Measurements from ENCODE around the gene REPIN1. TPM values are rescaled to one million over a fixed set of nuclear protein-coding genes. Genes with fewer than 3 reads are reported as not detected.
A peak's percentile ranks its signal among the peaks of the same experiment; 100 is the strongest.

The REPIN1 gene
- total RNA-seq, 2 donors from 2014 or later = 68.1 to 79.6 TPM

DNA sequence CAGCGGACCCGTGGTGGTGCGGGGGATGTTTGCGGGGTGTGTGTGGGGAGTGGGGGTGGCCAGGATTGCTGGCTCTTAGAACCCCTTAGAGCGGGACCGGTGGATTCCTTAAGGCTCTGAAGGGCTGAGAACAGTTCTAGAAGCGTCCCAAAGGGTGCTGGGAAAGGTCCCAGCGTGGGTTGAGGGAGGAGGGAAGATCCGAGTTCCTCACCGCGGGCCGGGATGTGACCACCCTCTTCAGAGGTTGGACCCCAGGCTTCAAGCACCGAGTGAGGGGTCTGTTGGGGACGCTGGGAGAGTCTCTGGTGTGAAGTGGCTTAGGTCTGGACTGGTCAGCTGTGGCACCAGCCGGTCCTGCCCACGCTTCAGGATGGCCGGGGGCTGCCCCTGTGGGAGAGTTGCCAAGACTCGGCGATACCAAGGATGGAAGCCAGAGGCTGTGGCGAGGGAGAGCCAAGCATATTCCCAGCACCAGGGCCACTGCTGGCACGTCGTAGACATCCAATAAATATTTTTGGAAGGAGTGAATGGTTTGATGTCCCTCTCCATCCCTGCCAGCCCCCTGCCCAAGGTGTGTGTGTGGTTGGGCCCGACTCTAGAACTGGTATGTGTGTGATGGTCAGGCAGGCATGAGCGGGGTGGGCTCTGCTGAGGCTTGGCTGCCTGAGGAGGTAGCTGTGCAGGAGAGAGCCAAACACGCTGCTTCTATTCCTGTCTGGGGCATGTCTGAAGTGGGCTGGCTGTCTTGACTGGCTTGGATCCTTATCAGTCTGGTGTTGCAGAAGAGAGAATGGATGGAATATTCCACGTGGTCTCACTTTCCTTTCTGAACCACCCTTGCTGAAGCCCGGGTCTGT, 29.7 kb downstream of the REPIN1 start:
- H3K27me3 Mint-ChIP-seq = no peaks in the 10 kb centered on the region
- H3K4me1 Mint-ChIP-seq = no peaks in the 10 kb centered on the region
- H3K9me3 Mint-ChIP-seq = no peaks in the 10 kb centered on the region
- H3K36me3 Mint-ChIP-seq (ENCODE audit: low read depth) = no peaks in the 10 kb centered on the region
- ATAC-seq (replicated peaks) = no peak
- no peak overlapping the region for H3K27ac Mint-ChIP-seq
- H3K4me3 Mint-ChIP-seq = no peak overlapping the region

DNA sequence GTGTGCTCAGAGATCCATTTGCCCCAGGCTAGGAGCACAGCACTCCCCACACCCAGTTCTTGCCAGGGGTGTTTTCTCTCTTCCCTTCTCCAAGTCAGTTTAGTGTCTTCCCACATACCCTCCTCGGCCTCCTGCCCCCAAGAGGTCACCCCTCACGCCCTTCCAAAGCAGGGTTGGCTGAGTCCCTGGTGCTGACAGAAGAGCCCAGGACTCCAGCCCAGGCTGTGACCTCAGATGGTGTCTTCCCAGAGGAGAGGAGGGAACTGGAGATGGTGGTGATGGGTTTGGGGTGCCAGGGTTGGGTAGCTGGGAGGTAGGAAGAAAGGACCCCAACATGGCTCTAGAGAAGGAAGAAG, 30.3 kb downstream of the REPIN1 start:
- Mint-ChIP-seq H3K4me1 (no peaks in the 10 kb centered on the region), H3K36me3 (ENCODE audit: low read depth) (no peaks in the 10 kb centered on the region), H3K9me3 (no peaks in the 10 kb centered on the region), H3K27ac (no peak overlapping the region), H3K4me3 (no peak overlapping the region), H3K27me3 (no peaks in the 10 kb centered on the region)
- no peak for ATAC-seq (replicated peaks)

GRCh38 chr7:150399421-150400007, 30.9 kb downstream of the REPIN1 start:
- Mint-ChIP-seq H3K27ac (no peak overlapping the region), H3K4me3 (no peak overlapping the region), H3K36me3 (ENCODE audit: low read depth) (no peaks in the 10 kb centered on the region), H3K27me3 (no peaks in the 10 kb centered on the region), H3K9me3 (no peaks in the 10 kb centered on the region), H3K4me1 (peaks cover 5% of the 10 kb centered on the region)
- no peak for ATAC-seq (replicated peaks)

DNA sequence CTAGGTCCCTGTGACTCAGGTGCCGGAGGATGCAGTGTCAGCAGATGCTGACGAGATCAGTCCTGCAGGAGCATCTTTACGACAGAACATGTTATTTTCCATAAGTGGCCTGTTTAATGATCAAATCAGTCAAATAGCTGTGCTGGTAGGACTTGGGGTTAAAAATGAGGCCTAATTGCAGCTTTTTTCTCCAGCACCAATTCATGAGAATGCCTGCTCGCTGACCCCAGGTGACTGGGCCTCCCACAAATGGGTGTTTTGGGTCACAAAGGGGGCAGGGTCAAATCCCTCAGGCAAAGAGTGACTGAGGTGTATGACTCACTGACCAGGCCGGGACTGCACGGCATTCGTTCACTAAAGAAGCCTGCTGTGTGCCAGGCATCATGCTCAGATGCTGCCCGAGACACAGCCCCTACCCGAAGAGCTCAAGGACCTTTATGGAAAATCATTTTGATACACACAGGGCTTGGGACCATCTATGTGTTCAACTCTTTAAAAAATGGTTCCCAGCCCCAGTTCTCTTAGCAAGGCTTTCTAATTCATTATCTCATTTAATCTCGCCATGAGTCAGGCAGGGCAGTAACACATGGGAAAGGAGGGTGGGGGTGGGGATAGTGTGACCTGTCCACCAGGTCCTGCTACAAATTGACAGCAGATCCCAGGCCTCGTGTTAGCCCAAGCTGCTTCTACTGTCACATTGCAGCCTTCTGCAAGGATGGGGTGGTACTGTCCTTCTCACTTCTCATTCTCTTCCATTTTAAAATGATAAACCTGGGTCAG, 31.6 kb downstream of the REPIN1 start:
- no peaks in the 10 kb centered on the region for H3K9me3 Mint-ChIP-seq

DNA sequence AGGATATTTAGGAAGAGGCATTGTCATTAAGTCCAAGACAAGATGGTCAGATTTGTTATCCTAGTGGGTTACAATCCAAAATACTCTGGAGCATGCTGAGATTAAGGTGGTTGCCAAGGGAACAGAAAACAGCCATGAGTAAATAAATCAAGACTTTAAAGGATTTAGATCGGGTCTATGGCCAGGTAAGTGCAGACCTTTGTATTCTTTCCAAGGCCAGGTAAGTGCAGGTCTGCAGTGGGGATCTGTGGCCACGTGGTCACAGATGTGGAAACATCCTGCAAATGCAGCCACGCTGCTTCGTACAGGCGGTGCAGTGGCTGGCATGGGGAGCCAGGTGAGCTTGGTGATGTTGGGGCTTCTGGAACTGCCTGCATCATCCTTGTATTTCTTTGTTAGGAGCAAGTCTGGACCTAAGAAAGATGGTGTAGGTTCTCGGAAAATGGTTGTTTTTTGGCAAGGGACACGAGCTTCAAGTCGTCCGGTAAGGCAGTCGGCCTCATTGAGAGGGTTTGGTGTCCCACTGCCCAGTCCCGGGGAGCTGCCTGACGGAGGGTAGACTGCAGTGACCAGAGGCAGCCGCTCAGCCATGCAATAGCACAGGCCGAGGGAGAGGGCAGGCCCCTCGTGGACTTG, 32.3 kb downstream of the REPIN1 start:
- H3K4me1 Mint-ChIP-seq = peaks cover 12% of the 10 kb centered on the region
- H3K36me3 Mint-ChIP-seq (ENCODE audit: low read depth) = no peaks in the 10 kb centered on the region
- H3K27ac Mint-ChIP-seq = no peak overlapping the region
- H3K9me3 Mint-ChIP-seq = no peaks in the 10 kb centered on the region
- no peak overlapping the region for H3K4me3 Mint-ChIP-seq
- no peaks in the 10 kb centered on the region for H3K27me3 Mint-ChIP-seq
- ATAC-seq (replicated peaks) = no peak

More for the DNA sequence above, 31.6 kb downstream of the REPIN1 start:
- peak; percentile 58 for ATAC-seq (replicated peaks)
- Mint-ChIP-seq H3K27me3 (no peaks in the 10 kb centered on the region), H3K4me1 (peaks cover 7% of the 10 kb centered on the region), H3K27ac (no peak overlapping the region), H3K36me3 (ENCODE audit: low read depth) (no peaks in the 10 kb centered on the region), H3K4me3 (no peak overlapping the region)

DNA sequence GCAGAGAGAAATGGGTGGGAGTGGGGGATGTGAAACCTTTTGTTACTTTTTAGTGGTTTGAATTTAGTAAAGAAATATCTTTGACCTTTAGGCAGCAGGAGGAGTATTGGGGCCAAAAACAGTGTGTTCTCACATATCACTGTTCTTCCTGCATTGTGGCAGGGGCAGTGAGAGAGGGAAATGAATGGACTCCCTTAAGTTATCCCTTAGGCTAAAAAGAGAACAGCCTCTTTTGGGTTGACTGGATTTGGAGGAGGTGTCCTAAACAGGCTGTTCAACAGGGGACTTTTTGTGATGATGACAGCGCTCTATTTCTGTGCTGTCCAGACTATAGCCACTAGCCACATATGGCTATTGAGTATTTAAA, 32.8 kb downstream of the REPIN1 start:
- Mint-ChIP-seq H3K27me3 (no peaks in the 10 kb centered on the region), H3K27ac (no peak overlapping the region), H3K9me3 (no peaks in the 10 kb centered on the region), H3K36me3 (ENCODE audit: low read depth) (no peaks in the 10 kb centered on the region), H3K4me3 (no peak overlapping the region), H3K4me1 (peaks cover 17% of the 10 kb centered on the region)
- ATAC-seq (replicated peaks) = no peak

GRCh38 chr7:150401861-150402631, 33.4 kb downstream of the REPIN1 start:
- H3K9me3 Mint-ChIP-seq = no peaks in the 10 kb centered on the region
- no peak overlapping the region for H3K4me3 Mint-ChIP-seq
- H3K27ac Mint-ChIP-seq = no peak overlapping the region
- ATAC-seq (replicated peaks) = no peak
- peaks cover 3% of the 10 kb centered on the region for H3K36me3 Mint-ChIP-seq (ENCODE audit: low read depth)
- peaks cover 23% of the 10 kb centered on the region for H3K4me1 Mint-ChIP-seq
- no peaks in the 10 kb centered on the region for H3K27me3 Mint-ChIP-seq

DNA sequence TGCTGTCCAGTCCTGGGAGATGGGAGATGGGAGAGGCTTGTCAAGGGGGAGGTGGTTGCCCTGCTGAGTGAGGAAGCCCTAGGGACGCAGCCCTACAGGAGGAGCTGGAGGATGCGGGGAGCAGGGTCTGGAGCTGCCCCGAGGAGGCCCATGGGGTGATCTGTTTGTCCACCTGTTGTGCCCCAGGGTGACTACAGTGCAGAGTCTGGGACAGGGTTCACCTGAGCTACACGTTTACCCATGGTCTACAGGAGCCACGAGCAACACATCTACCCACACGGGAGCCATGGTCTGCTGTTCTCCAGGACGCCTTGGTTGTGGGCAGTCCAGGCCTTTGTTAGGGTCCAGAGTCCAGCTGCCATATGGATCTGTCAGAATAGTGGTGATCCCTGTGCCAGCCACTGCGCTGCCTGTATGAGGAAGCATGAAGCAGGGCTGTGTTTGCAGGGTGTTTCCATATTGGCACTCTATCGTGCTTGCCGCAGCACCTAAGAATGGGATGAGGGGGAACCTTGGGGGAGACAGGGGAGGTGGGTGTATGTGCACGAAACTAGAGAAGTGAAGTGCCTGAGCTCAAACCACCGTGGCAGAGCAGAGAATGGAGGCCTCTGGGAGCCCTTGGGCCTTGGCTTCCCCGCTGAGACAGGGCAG, 34.2 kb downstream of the REPIN1 start:
- H3K4me3 Mint-ChIP-seq = no peak overlapping the region
- no peaks in the 10 kb centered on the region for H3K27me3 Mint-ChIP-seq
- no peaks in the 10 kb centered on the region for H3K9me3 Mint-ChIP-seq
- no peak overlapping the region for H3K27ac Mint-ChIP-seq
- ATAC-seq (replicated peaks) = no peak
- H3K36me3 Mint-ChIP-seq (ENCODE audit: low read depth) = peaks cover 5% of the 10 kb centered on the region
- peaks cover 26% of the 10 kb centered on the region for H3K4me1 Mint-ChIP-seq

GRCh38 chr7:150403376-150404171, 35.0 kb downstream of the REPIN1 start:
- H3K27ac Mint-ChIP-seq = peak overlapping the region; percentile 91
- H3K36me3 Mint-ChIP-seq (ENCODE audit: low read depth) = peaks cover 5% of the 10 kb centered on the region
- ATAC-seq (replicated peaks) = no peak
- H3K9me3 Mint-ChIP-seq = no peaks in the 10 kb centered on the region
- H3K4me3 Mint-ChIP-seq = peak overlapping the region; percentile 97
- H3K4me1 Mint-ChIP-seq = peaks cover 26% of the 10 kb centered on the region
- H3K27me3 Mint-ChIP-seq = no peaks in the 10 kb centered on the region

GRCh38 chr7:150404172-150404804, 35.7 kb downstream of the REPIN1 start:
- no peaks in the 10 kb centered on the region for H3K27me3 Mint-ChIP-seq
- no peak for ATAC-seq (replicated peaks)
- peaks cover 5% of the 10 kb centered on the region for H3K36me3 Mint-ChIP-seq (ENCODE audit: low read depth)
- H3K27ac Mint-ChIP-seq = peak overlapping the region; percentile 91
- peak overlapping the region; percentile 97 for H3K4me3 Mint-ChIP-seq
- H3K9me3 Mint-ChIP-seq = no peaks in the 10 kb centered on the region
- H3K4me1 Mint-ChIP-seq = peaks cover 26% of the 10 kb centered on the region

GRCh38 chr7:150404805-150405583, 36.4 kb downstream of the REPIN1 start:
- H3K27me3 Mint-ChIP-seq = no peaks in the 10 kb centered on the region
- peaks cover 26% of the 10 kb centered on the region for H3K4me1 Mint-ChIP-seq
- H3K4me3 Mint-ChIP-seq = peak overlapping the region; percentile 97
- peak overlapping the region; percentile 91 for H3K27ac Mint-ChIP-seq
- ATAC-seq (replicated peaks) = peak; percentile 74
- H3K9me3 Mint-ChIP-seq = no peaks in the 10 kb centered on the region
- peaks cover 5% of the 10 kb centered on the region for H3K36me3 Mint-ChIP-seq (ENCODE audit: low read depth)
